KG1 (cell line): Measurements from ENCODE around the gene CHCHD6.

ENCODE experiments used
- DNase-seq: peaks from one replicate; lab custom pipeline; 2025; lab: John Stamatoyannopoulos, UW

Gene CHCHD6

GRCh38 chr3:126859415-126860246, 155.6 kb downstream of the CHCHD6 start:
- no peak for DNase-seq

DNA sequence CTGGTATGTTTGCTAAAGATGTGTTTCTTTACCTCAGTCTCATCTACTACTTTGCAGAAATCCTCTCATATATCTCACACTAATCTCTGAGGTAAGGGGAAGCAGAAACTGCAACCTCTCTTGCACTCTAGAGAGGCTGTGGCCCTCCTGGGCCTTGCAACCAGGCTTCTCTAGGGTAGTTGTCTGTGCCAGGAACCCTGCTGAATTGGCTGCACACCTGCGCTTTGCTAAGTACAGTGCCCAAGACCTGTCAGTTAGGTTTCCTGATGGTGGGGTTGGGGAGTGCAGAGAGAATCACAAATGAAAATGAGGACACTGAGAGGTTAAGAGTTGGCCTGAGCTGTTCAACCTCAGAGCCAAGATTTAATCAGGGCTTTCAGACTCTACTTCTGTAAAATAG, 161.7 kb downstream of the CHCHD6 start:
- no peak for DNase-seq

- DNase-seq = no peak
These were observed 162.2 kb downstream of the CHCHD6 start for GRCh38 chr3:126866175-126866759.

- DNase-seq = no peak
These were observed 163.3 kb downstream of the CHCHD6 start for GRCh38 chr3:126867190-126867862.

DNA sequence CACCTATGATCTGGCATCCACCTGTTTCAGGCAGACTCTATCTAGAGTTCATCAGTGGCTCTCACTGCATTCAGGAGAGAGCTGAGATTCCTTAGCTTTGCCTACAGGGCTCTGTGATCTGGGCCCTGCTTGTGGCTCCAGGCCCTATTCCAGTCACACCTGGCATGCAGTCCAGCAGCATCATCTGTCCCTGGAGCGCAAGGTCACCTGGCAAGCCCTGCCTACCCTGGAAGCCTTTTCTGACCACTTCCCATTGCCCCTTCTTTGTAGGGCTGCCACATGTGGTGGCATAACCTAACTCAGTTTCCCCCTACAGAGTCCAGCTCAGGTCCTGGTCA, 163.8 kb downstream of the CHCHD6 start:
- no peak for DNase-seq

DNA sequence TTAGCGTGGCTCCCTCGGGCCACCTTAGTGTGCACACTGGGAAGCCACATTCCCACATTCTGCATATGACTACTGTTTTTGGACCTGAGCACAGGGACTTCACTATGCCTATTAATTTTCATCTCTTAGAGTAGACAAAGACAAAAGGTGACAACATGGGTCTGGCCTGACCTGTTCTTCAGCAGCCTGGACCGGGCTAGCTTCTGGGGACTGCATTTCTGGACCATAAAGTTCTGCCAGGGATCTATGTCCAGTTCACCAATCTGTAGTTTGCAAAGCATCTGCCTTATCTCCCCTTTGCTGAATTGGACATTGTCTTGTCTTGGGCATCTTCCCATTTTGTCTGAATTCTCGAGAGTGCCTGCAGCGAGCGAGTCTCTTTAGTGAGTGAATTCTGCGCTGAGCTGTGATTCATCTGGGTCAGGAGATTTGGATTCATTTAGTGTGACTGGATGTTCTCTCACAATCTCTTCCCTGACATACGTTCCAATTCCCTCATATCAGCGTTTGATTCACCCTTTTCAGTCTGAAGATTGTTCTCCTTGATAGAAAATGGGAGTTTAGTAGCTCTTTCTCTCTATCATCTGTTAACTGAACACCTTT, 166.7 kb downstream of the CHCHD6 start:
- DNase-seq = no peak

DNA sequence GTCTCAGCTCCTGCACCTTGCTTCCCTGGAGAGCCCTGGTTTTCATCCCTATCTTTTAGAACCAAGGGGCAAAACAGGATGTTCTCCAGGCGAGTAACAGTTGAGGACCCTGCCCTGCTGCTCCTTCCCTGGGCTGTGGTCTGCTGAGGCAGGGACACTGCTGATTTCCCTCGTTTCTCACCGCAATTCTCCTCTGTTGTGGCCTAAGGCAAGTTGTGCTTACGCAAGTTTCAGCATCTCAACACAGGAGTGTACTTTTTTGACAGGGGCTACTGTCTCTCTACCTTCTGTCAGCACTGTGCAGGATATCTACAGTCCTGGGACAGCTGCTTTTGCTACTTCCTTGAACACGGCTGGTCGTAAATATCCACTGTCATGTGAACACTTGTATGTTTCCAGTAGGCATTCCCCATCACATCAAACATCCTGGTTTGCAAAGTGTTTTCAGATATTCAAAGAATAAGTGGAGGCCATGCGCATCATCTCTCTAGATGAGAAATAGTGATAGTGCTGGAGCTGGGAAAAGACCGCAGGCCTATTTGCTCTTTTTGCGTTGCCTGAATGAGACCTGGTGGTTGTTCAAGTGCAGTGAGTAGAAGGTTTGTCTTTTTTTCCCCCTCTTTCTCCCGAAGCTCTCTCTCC, 168.8 kb downstream of the CHCHD6 start:
- no peak for DNase-seq

GRCh38 chr3:126873416-126873815, 169.4 kb downstream of the CHCHD6 start:
- no peak for DNase-seq

GRCh38 chr3:126878664-126879063, 174.6 kb downstream of the CHCHD6 start:
- DNase-seq = no peak

- DNase-seq = no peak
These were observed 176.9 kb downstream of the CHCHD6 start for GRCh38 chr3:126880901-126881300.

DNA sequence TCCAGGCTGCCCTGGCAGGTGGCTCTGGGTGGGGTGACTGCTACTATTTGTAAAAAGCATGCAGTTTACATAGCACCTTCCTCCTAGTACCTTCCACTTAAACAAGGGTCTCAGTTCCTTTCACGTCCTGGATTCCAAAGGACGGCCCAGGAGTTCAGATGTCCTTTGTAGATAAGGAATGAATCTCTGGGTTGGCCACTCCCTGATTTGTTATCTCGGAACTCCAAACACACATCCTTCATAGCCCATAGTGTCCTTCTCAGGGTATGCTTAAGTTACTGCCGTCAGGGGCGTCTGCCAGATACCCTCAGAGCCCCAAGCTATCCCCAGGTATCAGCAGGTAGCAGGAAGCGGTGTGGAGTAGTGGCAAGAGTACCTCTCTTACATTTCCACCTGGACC, 177.8 kb downstream of the CHCHD6 start:
- no peak for DNase-seq

GRCh38 chr3:126883241-126883640, 179.2 kb downstream of the CHCHD6 start:
- DNase-seq = no peak

GRCh38 chr3:126885425-126885824, 181.4 kb downstream of the CHCHD6 start:
- DNase-seq = no peak

GRCh38 chr3:126886217-126886616, 182.2 kb downstream of the CHCHD6 start:
- DNase-seq = no peak

DNA sequence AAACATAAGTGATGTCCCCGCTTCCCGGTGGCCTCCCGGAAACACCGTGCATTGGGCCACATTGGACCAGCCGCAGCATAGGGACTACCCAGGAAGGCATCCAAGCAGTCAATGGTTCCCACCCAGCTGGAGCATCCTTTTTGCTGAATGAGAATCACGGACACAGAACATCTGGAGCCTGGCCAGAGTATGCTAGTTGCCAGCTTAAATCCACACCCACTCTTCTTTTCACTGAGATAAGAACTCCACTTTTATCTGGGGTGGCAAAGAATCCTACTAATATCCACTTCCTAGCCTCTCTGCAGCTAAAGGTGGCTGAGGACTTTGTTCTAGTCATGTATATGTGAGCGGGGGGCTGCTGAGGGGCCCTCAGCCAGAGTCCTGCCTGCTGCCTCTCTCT, 183.6 kb downstream of the CHCHD6 start:
- no peak for DNase-seq

GRCh38 chr3:126888186-126888760, 184.2 kb downstream of the CHCHD6 start:
- no peak for DNase-seq

GRCh38 chr3:126889276-126890201, 185.5 kb downstream of the CHCHD6 start:
- no peak for DNase-seq

DNA sequence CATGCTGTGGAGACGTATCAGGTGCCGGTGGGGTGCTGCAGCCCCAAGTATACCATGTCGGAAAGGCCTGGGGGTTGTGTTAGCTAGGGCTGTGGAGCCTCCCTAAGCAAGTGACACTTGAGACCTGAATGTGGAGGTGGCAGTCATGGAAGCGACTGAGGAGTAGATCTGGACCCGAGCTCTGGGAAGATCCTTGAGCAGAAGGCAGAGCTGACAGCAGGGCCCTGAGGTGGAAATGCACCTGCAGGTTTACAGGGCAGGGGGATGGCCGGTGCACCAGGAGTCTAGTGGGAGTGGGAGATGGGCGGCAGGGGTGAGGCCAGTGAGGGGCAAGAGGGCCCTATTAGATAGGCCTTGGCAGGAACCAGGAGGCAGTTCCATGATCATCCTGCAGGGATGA, 187.1 kb downstream of the CHCHD6 start:
- DNase-seq = no peak

- no peak for DNase-seq
These were observed 187.8 kb downstream of the CHCHD6 start for GRCh38 chr3:126891791-126892190.

DNA sequence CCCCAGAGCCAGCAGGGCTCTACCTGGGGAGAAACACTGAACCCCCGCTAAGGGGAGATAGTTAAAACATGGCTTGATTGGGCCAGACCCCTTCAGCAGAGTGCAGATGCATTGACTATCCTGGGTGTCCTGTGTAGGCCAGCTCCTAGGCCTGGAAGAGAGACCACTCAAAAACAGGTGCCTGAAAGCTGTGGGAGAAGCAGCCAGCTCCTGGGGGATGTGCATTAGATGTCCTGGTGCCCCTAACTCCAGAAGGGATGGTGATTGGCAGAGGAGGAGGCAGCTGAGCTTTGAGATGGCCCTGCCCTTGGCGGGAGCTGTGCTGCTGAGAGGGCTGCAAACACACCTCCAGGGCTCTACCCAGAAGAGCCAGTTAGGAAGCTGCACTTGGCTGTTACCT, 189.6 kb downstream of the CHCHD6 start:
- DNase-seq = no peak

GRCh38 chr3:126894475-126894874, 190.4 kb downstream of the CHCHD6 start:
- no peak for DNase-seq
